ENCODE results near the gene ERBB2.
A peak's percentile ranks its signal among the peaks of the same experiment; 100 is the strongest.

The ERBB2 gene

GRCh38 chr17:39732586-39732985 is 32.7 kb downstream of the ERBB2 start:
- H3K36me3 Mint-ChIP-seq (ENCODE audit: low read depth), result peaks cover 23% of the 10 kb centered on the region
- peaks cover 23% of the 10 kb centered on the region for H3K4me1 Mint-ChIP-seq (ENCODE audit: low read depth)
- DNase-seq, result no peak
- no peak overlapping the region for H3K4me3 Mint-ChIP-seq
- H3K27me3 Mint-ChIP-seq, result no peaks in the 10 kb centered on the region
- no peaks in the 10 kb centered on the region for H3K9me3 Mint-ChIP-seq
- no peak overlapping the region for H3K27ac Mint-ChIP-seq

GRCh38 chr17:39735882-39736281 is 36.0 kb downstream of the ERBB2 start:
- Mint-ChIP-seq H3K4me1 (ENCODE audit: low read depth) (peaks cover 31% of the 10 kb centered on the region), H3K9me3 (no peaks in the 10 kb centered on the region), H3K36me3 (ENCODE audit: low read depth) (no peaks in the 10 kb centered on the region), H3K27me3 (peaks cover 14% of the 10 kb centered on the region), H3K27ac (no peak overlapping the region), H3K4me3 (no peak overlapping the region)
- no peak for DNase-seq

GRCh38 chr17:39736319-39737165 is 36.7 kb downstream of the ERBB2 start:
- Mint-ChIP-seq H3K9me3 (no peaks in the 10 kb centered on the region), H3K27me3 (peaks cover 17% of the 10 kb centered on the region), H3K4me3 (no peak overlapping the region), H3K27ac (no peak overlapping the region), H3K4me1 (ENCODE audit: low read depth) (peaks cover 30% of the 10 kb centered on the region), H3K36me3 (ENCODE audit: low read depth) (no peaks in the 10 kb centered on the region)
- DNase-seq, result no peak

GRCh38 chr17:39737206-39737759 is 37.4 kb downstream of the ERBB2 start:
- Mint-ChIP-seq H3K4me3 (no peak overlapping the region), H3K36me3 (ENCODE audit: low read depth) (no peaks in the 10 kb centered on the region), H3K4me1 (ENCODE audit: low read depth) (peaks cover 30% of the 10 kb centered on the region), H3K27ac (no peak overlapping the region), H3K9me3 (no peaks in the 10 kb centered on the region), H3K27me3 (peaks cover 19% of the 10 kb centered on the region)
- no peak for DNase-seq

GRCh38 chr17:39737760-39738567 is 38.1 kb downstream of the ERBB2 start, which contains the start of gene GRB7:
Gene GRB7, plus strand, starts transcription at chr17:39737938. Its CDS starts 4,364 bp downstream, at chr17:39742302.
- no peaks in the 10 kb centered on the region for H3K36me3 Mint-ChIP-seq (ENCODE audit: low read depth)
- H3K27me3 Mint-ChIP-seq, result peaks cover 19% of the 10 kb centered on the region
- peak within 1 kb of the TSS; percentile 73 for H3K4me3 Mint-ChIP-seq
- H3K4me1 Mint-ChIP-seq (ENCODE audit: low read depth), result peaks cover 27% of the 10 kb centered on the region
- no peaks in the 10 kb centered on the region for H3K9me3 Mint-ChIP-seq
- peak; percentile 49 for DNase-seq
- peak within 1 kb of the TSS; percentile 23 for H3K27ac Mint-ChIP-seq

- no peaks in the 10 kb centered on the region for H3K36me3 Mint-ChIP-seq (ENCODE audit: low read depth)
- H3K4me3 Mint-ChIP-seq, result peak overlapping the region; percentile 73
- peak; percentile 64 for DNase-seq
- no peaks in the 10 kb centered on the region for H3K9me3 Mint-ChIP-seq
- peaks cover 27% of the 10 kb centered on the region for H3K4me1 Mint-ChIP-seq (ENCODE audit: low read depth)
- peaks cover 19% of the 10 kb centered on the region for H3K27me3 Mint-ChIP-seq
- peak overlapping the region; percentile 23 for H3K27ac Mint-ChIP-seq
Measured at GRCh38 chr17:39738568-39738901, 38.7 kb downstream of the ERBB2 start.

GRCh38 chr17:39738983-39739884 is 39.4 kb downstream of the ERBB2 start:
- H3K27ac Mint-ChIP-seq, result no peak overlapping the region
- H3K27me3 Mint-ChIP-seq, result peaks cover 19% of the 10 kb centered on the region
- no peak for DNase-seq
- no peak overlapping the region for H3K4me3 Mint-ChIP-seq
- H3K9me3 Mint-ChIP-seq, result no peaks in the 10 kb centered on the region
- no peaks in the 10 kb centered on the region for H3K36me3 Mint-ChIP-seq (ENCODE audit: low read depth)
- H3K4me1 Mint-ChIP-seq (ENCODE audit: low read depth), result peaks cover 27% of the 10 kb centered on the region

- Mint-ChIP-seq H3K27me3 (peaks cover 19% of the 10 kb centered on the region), H3K36me3 (ENCODE audit: low read depth) (no peaks in the 10 kb centered on the region), H3K9me3 (no peaks in the 10 kb centered on the region), H3K4me1 (ENCODE audit: low read depth) (peaks cover 27% of the 10 kb centered on the region), H3K27ac (no peak overlapping the region), H3K4me3 (no peak overlapping the region)
- DNase-seq, result no peak
Measured at GRCh38 chr17:39739885-39740356, 40.1 kb downstream of the ERBB2 start.

GRCh38 chr17:39740357-39741111 is 40.7 kb downstream of the ERBB2 start:
- peaks cover 27% of the 10 kb centered on the region for H3K4me1 Mint-ChIP-seq (ENCODE audit: low read depth)
- no peak overlapping the region for H3K27ac Mint-ChIP-seq
- H3K4me3 Mint-ChIP-seq, result no peak overlapping the region
- H3K27me3 Mint-ChIP-seq, result peaks cover 19% of the 10 kb centered on the region
- no peak for DNase-seq
- H3K36me3 Mint-ChIP-seq (ENCODE audit: low read depth), result no peaks in the 10 kb centered on the region
- H3K9me3 Mint-ChIP-seq, result no peaks in the 10 kb centered on the region

- H3K9me3 Mint-ChIP-seq, result no peaks in the 10 kb centered on the region
- no peak overlapping the region for H3K4me3 Mint-ChIP-seq
- H3K27ac Mint-ChIP-seq, result no peak overlapping the region
- H3K4me1 Mint-ChIP-seq (ENCODE audit: low read depth), result peaks cover 27% of the 10 kb centered on the region
- no peak for DNase-seq
- H3K36me3 Mint-ChIP-seq (ENCODE audit: low read depth), result no peaks in the 10 kb centered on the region
- H3K27me3 Mint-ChIP-seq, result peaks cover 19% of the 10 kb centered on the region
Measured at GRCh38 chr17:39742126-39742855, 42.4 kb downstream of the ERBB2 start.

GRCh38 chr17:39742856-39743436 is 43.1 kb downstream of the ERBB2 start:
- Mint-ChIP-seq H3K4me1 (ENCODE audit: low read depth) (peaks cover 24% of the 10 kb centered on the region), H3K9me3 (no peaks in the 10 kb centered on the region), H3K27me3 (peaks cover 19% of the 10 kb centered on the region), H3K4me3 (no peak overlapping the region), H3K36me3 (ENCODE audit: low read depth) (no peaks in the 10 kb centered on the region), H3K27ac (no peak overlapping the region)
- no peak for DNase-seq

- Mint-ChIP-seq H3K9me3 (no peaks in the 10 kb centered on the region), H3K4me1 (ENCODE audit: low read depth) (peaks cover 19% of the 10 kb centered on the region), H3K27ac (no peak overlapping the region), H3K4me3 (no peak overlapping the region), H3K36me3 (ENCODE audit: low read depth) (no peaks in the 10 kb centered on the region), H3K27me3 (peaks cover 15% of the 10 kb centered on the region)
- no peak for DNase-seq
Measured at GRCh38 chr17:39744075-39744835, 44.4 kb downstream of the ERBB2 start.
